GM18507 (cell line): ENCODE data around the gene TRRAP.
"Not testable (repeated sequence)": the region's sequence is repeated elsewhere in the genome, so short reads cannot be mapped to it uniquely, and the experiment has no call there.

Experiments used
- DNase-seq: peaks from one replicate; pipeline ENCODE4 v3.0.0; 2011; ENCODE audit warnings: low read depth; ENCODE audit not compliant: insufficient read length; ENCODE audit errors: extremely low spot score
- FAIRE-seq: peaks from 2 replicates; lab custom pipeline; 2011; peaks lifted over from hg19 to GRCh38; lab: Jason Lieb, UNC

TRRAP gene

GRCh38 chr7:98878365-98879197 lies at the start of gene TRRAP:
TRRAP (plus strand) TSS chr7:98878532; CDS start chr7:98881151, 2,619 bp downstream.
- peak; percentile 72 for FAIRE-seq
- DNase-seq: peak; percentile 65

- FAIRE-seq (no peak), DNase-seq (no peak)
Observed at GRCh38 chr7:98830972-98831548, 47.3 kb upstream of the TRRAP start.

- no peak for FAIRE-seq
- no peak for DNase-seq
Observed at GRCh38 chr7:98831641-98832221, 46.6 kb upstream of the TRRAP start.

DNA sequence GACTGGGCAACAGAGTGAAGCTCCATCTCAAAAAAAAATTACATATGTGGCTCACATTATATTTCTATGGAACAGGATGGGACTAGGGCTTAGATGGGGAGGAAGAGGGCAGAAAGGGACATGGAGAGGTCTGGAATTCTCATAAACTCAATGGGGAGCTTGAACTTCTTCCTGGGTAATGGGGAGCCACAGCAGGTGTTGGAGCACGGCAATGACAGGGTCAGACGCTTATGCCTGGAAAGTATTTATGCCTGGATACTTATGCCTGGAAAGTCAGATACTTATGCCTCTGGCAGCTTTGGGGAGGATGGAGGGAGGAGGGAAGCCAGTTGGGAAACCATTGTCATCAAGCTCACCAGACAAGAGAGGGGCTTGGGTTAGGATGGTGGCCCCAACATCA lies 45.3 kb upstream of the TRRAP start:
- no peak for DNase-seq
- no peak for FAIRE-seq

- FAIRE-seq: no peak
Observed at GRCh38 chr7:98834949-98835348, 43.4 kb upstream of the TRRAP start.

DNA sequence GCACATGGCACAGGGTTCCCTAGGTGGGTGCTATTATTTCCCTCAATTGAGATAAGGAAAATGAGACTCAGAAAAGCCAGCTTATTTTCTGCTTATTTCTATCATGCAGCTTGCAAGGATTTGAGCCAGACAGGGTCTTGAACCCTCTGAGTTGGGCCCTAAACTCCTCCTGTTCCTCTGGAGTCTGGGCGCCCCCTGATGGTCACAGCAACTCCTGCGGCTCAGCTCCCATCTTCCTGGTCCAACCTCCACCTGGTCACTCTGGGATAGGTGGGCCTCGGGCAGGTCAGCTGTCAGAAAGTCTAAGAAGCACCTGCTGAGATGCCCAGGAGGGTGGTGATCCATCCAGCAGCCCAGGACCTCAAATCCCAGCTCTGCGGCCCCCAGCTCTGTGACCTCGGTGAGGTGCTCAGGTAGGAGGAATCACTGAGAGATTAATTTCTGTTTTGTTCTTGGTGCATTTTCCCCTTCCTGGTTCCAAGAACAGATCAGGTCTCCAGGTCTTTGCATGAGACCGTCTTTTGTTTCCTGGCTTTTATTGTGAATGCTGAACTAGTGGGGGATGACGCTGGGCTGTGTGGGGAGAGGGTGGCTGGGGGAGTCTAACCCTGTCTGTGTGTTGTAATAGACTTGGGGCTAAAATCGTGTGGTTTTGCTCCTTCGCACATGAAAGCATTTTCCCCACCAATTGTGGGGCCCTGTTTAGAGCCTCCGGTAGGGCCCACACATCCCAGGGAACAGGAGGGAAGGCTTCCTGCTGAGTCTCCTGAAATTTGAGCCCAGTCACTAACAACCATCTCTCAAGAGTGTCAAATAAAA lies 41.3 kb upstream of the TRRAP start:
- no peak for FAIRE-seq
- peak; percentile 14 for DNase-seq

More at GRCh38 chr7:98834949-98835348, 43.4 kb upstream of the TRRAP start:
- DNase-seq: no peak

- DNase-seq: no peak
- no peak for FAIRE-seq
Observed at GRCh38 chr7:98837630-98837972, 40.7 kb upstream of the TRRAP start.

DNA sequence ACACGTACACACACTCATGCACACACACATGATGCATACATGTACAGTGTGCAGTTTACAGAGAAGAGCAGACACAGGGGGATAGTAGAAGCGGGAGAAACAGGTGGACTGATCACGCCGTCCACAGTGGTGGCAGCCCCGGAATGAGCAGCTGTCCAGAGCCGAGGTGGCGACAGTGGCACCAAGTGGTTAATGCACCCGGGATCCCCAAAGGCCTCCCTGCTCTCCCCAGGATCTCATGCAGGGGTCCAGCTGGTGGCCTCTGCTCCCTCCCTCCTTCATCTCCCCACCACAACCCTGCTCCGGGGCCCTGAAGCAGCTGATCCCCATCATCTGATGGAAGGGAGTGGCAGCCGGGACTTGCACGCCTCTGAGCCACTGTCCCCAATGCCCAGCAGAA lies 38.2 kb upstream of the TRRAP start:
- no peak for FAIRE-seq
- no peak for DNase-seq

- DNase-seq (no peak), FAIRE-seq (no peak)
Observed at GRCh38 chr7:98840722-98841121, 37.6 kb upstream of the TRRAP start.

DNA sequence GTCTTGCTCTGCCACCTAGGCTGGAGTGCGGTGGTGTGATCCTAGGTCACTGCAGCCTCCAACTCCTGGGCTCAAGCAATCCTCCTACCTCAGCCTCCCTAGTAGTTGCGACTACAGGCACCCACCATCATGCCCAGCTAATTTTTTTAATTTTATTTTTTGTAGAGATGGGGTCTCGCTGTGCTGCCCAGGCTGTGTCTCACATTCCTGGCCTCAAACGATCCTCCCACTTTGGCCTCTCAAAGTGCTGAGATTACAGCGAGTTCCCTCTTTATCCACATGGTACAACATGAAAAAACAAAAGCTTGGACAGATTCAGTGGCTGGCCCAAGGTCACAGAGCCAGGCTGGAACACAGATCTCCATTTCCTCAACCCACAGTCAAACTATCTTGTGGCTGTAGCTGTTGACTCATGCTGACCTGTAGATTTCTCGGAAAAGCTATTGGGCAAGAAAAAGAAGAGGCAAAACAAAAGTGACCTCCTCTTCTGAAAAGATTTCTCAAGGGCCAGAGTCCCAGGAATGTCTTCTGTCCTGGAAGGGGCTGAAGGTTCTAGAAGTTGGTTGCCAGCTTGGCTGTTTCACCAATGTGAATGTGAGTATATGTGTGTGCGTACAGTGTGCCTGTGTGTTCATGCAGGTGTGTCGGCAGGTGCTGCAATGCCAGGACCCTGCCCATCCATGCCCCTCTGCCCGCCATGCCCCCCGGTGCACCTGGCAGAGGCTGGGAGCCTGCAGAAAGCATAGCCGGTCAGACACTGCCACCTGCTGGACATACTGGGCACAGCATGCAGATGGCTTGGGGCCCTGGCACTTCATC lies 36.9 kb upstream of the TRRAP start:
- peak; percentile 79 for FAIRE-seq
- DNase-seq: peak; percentile 56

DNA sequence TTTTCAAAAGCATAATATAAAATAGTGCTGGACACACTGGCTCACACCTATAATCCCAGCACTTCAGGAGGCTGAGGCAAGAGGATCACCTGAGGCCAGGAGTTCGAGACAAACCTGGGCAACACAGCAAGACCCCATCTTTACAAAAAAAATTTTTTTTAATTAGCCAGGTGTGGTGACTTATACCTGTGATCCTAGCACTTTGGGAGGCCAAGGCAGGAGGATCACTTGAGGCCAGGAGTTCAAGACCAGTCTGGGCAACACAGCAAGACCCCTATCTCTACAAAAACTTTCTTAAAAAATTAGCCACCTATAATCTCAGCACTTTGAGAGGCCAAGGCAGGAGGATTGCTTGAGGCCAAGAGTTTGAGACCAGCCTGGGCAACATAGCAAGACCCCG lies 35.8 kb upstream of the TRRAP start:
- not testable (repeated sequence) for FAIRE-seq, DNase-seq

DNA sequence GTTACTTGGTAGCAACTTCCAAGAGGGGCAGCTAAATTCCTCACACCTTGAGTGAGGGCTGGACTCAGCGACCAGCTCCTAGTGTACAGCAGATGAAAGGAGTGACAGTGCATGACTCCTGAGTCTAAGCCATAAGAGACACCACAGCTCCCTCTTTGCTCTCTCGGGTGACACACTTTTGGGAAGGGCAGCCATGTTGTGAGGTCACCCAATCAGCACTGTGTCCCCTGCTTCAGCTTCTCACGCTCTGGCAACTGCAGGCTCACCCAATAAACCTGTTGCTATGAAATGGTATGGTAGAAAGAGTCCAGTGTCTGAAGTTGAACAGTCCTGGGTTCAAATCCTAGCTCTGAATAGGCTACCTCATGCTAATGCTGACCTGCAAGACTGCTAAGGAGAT lies 29.4 kb upstream of the TRRAP start:
- FAIRE-seq: no peak
- no peak for DNase-seq

GRCh38 chr7:98852826-98853225 lies 25.5 kb upstream of the TRRAP start:
- FAIRE-seq (no peak), DNase-seq (no peak)

- FAIRE-seq: no peak
- no peak for DNase-seq
Observed at GRCh38 chr7:98855610-98856422, 22.5 kb upstream of the TRRAP start.

- no peak for FAIRE-seq
- DNase-seq: no peak
Observed at GRCh38 chr7:98860071-98860470, 18.3 kb upstream of the TRRAP start.

DNA sequence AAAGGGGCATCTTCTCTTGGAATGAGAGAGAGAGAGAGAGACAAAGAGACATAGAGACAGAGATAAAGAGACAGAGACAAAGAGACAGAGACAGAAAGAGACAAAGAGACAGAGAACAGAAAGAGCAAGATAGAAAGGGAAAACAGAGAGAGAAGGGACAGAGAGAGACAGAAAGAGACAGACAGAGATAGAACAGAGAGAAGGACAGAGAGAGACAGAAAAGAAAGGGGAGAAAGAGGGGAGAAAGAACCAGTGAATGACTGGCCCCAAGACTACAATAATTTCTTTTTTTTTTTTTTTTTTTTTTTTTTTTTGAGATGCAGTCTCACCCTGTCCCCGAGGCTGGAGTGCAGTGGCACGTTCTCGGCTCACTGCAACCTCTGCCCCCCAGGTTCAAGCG lies 16.1 kb upstream of the TRRAP start:
- DNase-seq: no peak
- no peak for FAIRE-seq

GRCh38 chr7:98862716-98863420 lies 15.5 kb upstream of the TRRAP start:
- DNase-seq (no peak), FAIRE-seq (no peak)

DNA sequence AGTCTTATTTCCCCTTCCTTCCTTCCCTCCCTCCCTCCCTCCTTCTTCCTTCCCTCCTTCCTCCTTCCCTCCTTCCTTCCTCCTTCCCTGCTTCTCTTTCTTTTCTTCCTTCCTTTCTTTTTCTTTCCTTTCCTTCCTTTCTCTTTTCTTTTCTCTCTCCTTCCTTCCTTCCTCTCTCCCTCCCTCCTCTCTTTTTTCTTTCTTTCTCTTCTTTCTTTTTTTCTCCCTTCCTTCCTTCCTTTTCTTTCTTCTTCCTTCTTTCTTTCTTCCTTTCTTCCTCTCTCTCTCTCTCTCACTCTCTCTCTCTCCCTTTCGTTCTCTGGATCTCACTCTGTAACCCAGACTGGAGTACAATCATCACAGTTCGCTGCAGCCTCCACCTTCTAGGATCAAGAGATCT lies 14.7 kb upstream of the TRRAP start:
- DNase-seq (no peak), FAIRE-seq (no peak)
